Progenitor cell of endocrine pancreas (in vitro differentiated cells): Measurements from ENCODE around the gene DRD4. TPM values are rescaled to one million over a fixed set of nuclear protein-coding genes. Genes with fewer than 3 reads are reported as not detected.
"Not testable (repeated sequence)": the region's sequence is repeated elsewhere in the genome, so short reads cannot be mapped to it uniquely, and the experiment has no call there.

Source experiments
- DNase-seq: peaks from one replicate; pipeline ENCODE4 v3.0.0; 2021; ENCODE audit warnings: low spot score; ENCODE audit not compliant: unreplicated experiment
- H3K27ac Mint-ChIP-seq: 2 replicates; pipeline ENCODE4 v1.8.0; 2021; ENCODE audit warnings: mild to moderate bottlenecking, moderate library complexity, mixed read lengths
- H3K27me3 Mint-ChIP-seq: 2 replicates; pipeline ENCODE4 v1.8.0; 2021; ENCODE audit warnings: mixed read lengths
- H3K36me3 Mint-ChIP-seq: 2 replicates; pipeline ENCODE4 v1.8.0; 2022; ENCODE audit warnings: mixed read lengths; ENCODE audit not compliant: insufficient read depth
- H3K4me1 Mint-ChIP-seq: 2 replicates; pipeline ENCODE4 v1.8.0; 2021; ENCODE audit warnings: low read depth, mixed read lengths
- H3K4me3 Mint-ChIP-seq: 2 replicates; pipeline ENCODE4 v1.8.0; 2021; ENCODE audit warnings: low read depth, mild to moderate bottlenecking, moderate library complexity, mixed read lengths
- H3K9me3 Mint-ChIP-seq: 2 replicates; pipeline ENCODE4 v1.8.0; 2021; ENCODE audit warnings: low read depth, mixed read lengths
- total RNA-seq: library from RNA; stranded (reverse); gene quantifications from 2 replicates; pipeline ENCODE4 v1.2.1, GENCODE V29; 2021
- TF ChIP-seq, protein P1 (sequence below): fragments of 200-600 bp; sonication (generic); IDR thresholded peaks from one replicate; pipeline ENCODE4 v1.5.0; 2021; ENCODE audit warnings: antibody characterized with exemption, mild to moderate bottlenecking; ENCODE audit not compliant: unreplicated experiment

The DRD4 gene
- total RNA-seq, 1 donor from 2014 or later = 2.7 TPM

DNA sequence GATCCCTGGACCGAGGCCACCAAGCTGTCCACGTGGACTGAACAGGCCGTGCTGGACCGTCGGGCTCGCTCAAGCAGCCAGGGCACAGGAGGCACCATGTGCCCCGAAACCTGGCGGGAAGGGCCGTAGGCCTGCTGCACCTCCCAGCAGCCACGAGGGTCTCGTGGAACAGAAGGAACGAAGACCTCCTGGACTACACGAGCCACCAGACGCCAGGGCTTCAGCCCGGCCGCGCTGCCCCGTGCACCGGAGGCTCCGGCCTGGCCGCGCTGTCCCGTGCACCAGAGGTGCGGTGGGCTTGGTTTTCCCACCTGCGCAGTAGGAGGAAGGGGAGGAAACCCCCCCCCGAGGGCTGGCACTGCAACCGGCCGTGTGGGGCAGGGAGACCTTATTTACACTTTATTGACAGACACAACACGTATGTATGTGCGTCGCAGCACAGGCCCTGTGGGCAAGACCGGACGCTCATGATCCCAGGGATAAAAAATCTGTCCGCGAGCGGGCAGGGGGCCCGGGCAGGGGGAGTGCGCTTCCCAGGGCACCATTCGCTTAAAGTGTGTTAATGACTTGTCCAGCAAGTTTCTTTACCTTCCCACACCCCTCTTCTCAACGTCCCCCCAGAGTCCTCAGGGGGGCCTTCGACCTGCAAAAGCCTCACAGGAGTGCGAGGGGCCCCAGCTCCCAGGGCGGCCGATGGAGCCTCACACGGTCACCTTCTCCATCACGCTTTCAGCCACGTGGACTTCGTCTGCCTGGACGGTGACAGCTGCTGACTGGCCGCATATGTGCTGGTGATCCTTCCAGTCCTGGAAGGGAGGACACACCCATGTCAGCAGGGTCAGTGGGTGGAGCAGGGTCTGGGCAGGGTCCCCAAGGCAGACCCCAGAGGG lies 7.0 kb downstream of the DRD4 start:
- Mint-ChIP-seq H3K27me3 (peaks cover 4% of the 10 kb centered on the region), H3K4me3 (no peak overlapping the region), H3K27ac (no peak overlapping the region), H3K9me3 (no peaks in the 10 kb centered on the region), H3K4me1 (no peaks in the 10 kb centered on the region), H3K36me3 (peaks cover 6% of the 10 kb centered on the region)
- TF ChIP-seq, protein P1, sequence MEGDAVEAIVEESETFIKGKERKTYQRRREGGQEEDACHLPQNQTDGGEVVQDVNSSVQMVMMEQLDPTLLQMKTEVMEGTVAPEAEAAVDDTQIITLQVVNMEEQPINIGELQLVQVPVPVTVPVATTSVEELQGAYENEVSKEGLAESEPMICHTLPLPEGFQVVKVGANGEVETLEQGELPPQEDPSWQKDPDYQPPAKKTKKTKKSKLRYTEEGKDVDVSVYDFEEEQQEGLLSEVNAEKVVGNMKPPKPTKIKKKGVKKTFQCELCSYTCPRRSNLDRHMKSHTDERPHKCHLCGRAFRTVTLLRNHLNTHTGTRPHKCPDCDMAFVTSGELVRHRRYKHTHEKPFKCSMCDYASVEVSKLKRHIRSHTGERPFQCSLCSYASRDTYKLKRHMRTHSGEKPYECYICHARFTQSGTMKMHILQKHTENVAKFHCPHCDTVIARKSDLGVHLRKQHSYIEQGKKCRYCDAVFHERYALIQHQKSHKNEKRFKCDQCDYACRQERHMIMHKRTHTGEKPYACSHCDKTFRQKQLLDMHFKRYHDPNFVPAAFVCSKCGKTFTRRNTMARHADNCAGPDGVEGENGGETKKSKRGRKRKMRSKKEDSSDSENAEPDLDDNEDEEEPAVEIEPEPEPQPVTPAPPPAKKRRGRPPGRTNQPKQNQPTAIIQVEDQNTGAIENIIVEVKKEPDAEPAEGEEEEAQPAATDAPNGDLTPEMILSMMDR = no peak
- no peak for DNase-seq

DNA sequence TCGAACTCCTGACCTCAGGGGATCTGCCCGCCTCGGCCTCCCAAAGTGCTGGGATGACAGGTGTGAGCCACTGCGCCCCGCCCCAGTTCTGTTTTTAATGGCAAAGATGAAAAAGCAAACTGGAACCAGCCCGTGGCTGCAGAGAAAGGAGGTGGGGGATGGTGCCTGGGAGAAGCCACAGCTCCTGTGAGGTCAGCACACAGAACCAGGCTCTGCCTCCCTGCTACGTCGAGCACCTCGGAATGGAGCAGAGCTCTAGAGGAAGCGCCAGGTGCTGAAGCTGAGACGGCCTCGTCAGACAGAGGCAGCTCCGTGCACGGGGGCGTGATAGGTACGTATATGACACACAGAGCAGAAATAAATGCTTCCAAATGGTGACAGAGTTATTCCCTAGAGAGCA lies 8.5 kb downstream of the DRD4 start:
- no peak for DNase-seq
- Mint-ChIP-seq H3K4me1 (no peaks in the 10 kb centered on the region), H3K9me3 (no peaks in the 10 kb centered on the region), H3K36me3 (peaks cover 6% of the 10 kb centered on the region), H3K4me3 (no peak overlapping the region), H3K27ac (no peak overlapping the region), H3K27me3 (no peaks in the 10 kb centered on the region)
- TF ChIP-seq, protein P1 = no peak

DNA sequence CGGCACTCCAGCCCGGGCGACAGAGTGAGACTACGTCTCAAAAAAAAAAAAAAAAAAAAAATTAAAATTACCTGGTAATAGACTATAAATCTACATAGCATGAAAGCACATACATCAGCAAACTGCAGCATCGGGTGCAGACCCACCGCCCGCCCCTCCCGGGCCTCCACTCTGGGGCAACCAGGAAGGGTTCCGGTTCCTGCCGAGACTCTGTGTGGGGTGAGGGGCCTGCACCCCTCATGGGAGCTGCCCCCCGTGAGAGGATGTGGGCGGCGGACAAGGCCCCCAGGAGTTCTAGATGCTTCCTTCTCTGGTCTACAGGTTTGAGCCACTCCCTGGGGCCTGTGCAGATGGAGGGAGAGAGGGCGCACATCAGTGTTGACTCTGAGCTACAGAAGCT lies 9.1 kb downstream of the DRD4 start:
- no peaks in the 10 kb centered on the region for H3K27me3 Mint-ChIP-seq
- H3K27ac Mint-ChIP-seq = no peak overlapping the region
- peaks cover 6% of the 10 kb centered on the region for H3K36me3 Mint-ChIP-seq
- H3K4me3 Mint-ChIP-seq = no peak overlapping the region
- TF ChIP-seq, protein P1 = no peak
- DNase-seq = no peak
- no peaks in the 10 kb centered on the region for H3K4me1 Mint-ChIP-seq
- H3K9me3 Mint-ChIP-seq = no peaks in the 10 kb centered on the region

DNA sequence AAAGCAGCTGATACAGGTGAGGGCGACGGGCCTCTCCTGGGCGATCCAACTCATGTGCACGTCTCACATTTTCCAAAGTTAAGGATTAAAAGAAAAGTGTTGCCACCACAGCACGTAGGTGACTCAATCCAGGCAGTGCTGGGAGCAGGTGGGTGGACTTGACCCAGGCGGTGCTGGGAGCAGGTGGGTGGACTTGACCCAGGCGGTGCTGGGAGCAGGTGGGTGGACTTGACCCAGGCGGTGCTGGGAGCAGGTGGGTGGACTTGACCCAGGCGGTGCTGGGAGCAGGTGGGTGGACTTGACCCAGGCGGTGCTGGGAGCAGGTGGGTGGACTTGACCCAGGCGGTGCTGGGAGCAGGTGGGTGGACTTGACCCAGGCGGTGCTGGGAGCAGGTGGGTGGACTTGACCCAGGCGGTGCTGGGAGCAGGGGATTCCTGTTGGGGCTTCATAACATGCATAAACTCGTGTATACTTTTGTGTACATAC lies 10.6 kb downstream of the DRD4 start:
- not testable (repeated sequence) for H3K36me3 Mint-ChIP-seq, H3K4me1 Mint-ChIP-seq, DNase-seq, H3K4me3 Mint-ChIP-seq, H3K27me3 Mint-ChIP-seq, H3K27ac Mint-ChIP-seq, H3K9me3 Mint-ChIP-seq

DNA sequence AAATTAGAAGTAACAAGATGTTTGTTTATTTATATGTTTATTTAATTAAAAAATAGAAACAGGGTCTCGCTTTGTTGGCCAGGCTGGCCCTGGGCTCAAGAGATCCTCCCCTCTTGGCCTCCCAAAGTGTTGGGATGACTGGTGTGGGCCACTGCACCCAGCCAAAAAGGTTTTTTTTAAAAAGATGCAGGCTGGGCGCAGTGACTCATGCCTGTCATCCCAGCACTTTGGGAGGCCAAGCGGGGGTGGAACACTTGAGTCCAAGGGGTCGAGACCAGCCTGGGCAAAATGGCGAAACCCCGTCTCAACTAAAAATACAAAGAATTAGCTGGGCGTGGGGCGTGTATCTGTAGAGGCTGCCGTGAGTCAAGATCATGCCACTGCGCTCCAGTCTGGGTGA lies 13.4 kb downstream of the DRD4 start:
- H3K36me3 Mint-ChIP-seq = peaks cover 14% of the 10 kb centered on the region
- H3K4me3 Mint-ChIP-seq = no peak overlapping the region
- TF ChIP-seq, protein P1 = no peak
- H3K27me3 Mint-ChIP-seq = no peaks in the 10 kb centered on the region
- peaks cover 5% of the 10 kb centered on the region for H3K4me1 Mint-ChIP-seq
- H3K9me3 Mint-ChIP-seq = no peaks in the 10 kb centered on the region
- H3K27ac Mint-ChIP-seq = no peak overlapping the region
- no peak for DNase-seq

DNA sequence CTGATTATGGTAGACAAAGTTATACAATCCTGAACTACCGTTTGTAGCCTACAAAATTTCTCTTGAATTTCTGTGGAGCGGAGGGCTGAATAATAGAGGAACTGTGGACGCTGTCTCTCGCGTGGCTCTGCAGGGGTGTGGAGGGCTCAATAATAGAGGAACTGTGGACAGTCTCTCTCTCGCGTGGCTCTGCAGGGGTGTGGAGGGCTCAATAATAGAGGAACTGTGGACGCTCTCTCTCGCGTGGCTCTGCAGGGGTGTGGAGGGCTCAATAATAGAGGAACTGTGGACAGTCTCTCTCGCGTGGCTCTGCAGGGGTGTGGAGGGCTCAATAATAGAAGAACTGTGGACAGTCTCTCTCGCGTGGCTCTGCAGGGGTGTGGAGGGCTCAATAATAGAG lies 16.1 kb downstream of the DRD4 start:
- H3K27me3 Mint-ChIP-seq, H3K4me1 Mint-ChIP-seq, H3K9me3 Mint-ChIP-seq, H3K4me3 Mint-ChIP-seq, DNase-seq, H3K27ac Mint-ChIP-seq: not testable (repeated sequence)
- H3K36me3 Mint-ChIP-seq = peaks cover 12% of the 10 kb centered on the region
